GM19351 (cell line): ENCODE data around the gene ARHGAP26.

ENCODE experiments used
- ATAC-seq: cut with Tn5 transposase; IDR thresholded peaks from one replicate; pipeline ENCODE4 v1.9.1; 2021; ENCODE audit warnings: mild to moderate bottlenecking, moderate library complexity; ENCODE audit not compliant: unreplicated experiment

The ARHGAP26 gene

GRCh38 chr5:142749321-142749720 lies 20.9 kb upstream of the ARHGAP26 start:
- no peak for ATAC-seq

DNA sequence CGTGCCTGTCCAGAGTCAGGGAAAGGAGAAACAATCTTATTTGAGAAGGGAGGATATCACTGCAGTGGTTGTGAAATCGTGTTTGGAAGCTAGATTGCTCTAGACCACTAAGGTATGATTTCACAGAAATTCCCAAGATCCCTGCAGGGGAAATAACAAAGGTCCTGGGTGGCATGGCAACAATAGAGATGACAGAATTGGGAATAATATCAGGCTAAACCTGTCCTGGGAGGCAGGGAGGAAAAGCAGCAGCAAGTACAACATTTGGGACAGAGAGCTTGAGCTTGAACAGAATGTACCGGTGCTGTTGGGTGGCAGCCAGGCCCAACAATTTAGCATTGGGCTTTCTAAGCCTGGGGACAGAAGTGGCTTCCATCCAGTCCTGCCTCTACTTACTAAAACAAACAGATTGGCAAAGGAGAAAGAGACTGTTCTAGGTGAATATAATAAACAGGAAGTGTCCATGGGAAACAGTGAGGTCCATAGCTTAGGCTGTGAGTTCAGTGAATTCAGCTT lies 17.0 kb upstream of the ARHGAP26 start:
- no peak for ATAC-seq

- ATAC-seq: no peak
These were observed 16.1 kb upstream of the ARHGAP26 start for GRCh38 chr5:142754031-142754430.

DNA sequence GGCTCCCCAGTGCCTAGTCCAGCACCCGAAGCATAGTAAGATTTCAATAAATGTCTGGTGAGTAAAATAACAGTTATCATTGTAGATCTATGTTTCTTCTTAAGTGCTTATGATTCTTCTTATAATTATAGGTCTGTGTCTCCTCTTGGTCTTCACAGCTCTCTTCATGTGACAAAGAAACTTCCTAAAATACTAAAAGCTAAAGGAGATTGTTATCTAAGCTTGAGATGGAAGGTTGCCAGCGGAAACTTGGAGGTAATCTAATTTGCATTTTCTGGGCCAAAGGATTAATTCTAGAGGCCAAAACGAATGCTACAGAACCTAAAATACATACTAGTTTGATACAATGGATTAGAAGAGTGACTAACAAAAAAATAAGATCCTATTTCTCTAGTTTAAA lies 13.6 kb upstream of the ARHGAP26 start:
- no peak for ATAC-seq

- ATAC-seq: no peak
These were observed 12.6 kb upstream of the ARHGAP26 start for GRCh38 chr5:142757564-142757963.

DNA sequence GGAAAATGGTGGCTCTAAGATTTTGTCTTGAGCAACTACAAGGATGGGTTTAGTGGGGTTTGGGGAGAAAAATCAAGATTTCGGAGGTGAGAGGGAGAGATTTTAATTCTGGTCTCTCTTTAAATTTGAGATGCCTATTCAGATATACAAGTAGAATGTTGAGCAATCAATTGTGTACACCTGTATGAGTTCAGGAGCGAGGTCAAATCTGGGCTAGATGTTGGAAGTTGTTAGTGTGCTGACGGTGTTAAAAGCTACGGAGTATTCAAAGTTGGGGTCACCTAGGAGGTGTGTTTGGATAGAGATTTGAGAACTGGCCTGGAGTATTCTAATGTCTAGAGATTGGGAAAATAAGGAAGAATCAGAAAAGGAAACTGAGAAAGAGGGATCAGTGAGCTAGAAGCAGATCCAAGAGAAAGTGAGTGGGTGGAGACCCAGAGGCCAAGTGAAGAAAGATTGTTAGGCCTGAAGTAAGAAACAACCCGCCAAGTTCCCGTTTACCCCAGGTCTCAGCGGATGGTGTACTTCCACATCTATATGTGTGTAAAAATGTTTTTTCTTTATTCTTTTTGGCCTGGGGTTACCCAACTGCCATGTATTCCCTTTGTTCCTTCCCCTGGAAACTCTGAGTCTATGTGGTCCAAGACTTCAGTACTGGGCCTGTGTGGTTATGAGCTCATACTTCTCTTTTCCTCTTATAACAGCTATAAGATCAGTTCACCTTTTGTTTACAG lies 11.9 kb upstream of the ARHGAP26 start:
- ATAC-seq: no peak

DNA sequence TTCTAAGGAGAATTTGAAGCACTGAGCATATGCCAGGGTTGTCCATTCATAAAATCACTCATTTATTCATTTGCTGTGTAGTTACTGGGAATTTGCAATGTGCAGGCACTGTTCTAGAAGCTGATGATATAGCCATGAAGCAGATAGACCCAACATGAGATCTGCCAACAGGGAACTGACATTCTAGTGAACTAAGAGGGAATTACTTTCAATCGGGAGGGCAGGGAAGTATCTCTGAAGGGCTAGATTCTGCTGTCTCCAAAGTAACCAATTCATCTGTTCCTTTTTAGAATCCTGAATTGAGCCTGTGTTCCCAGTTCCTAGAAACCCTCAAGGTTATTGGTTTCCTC lies 11.4 kb upstream of the ARHGAP26 start:
- no peak for ATAC-seq

DNA sequence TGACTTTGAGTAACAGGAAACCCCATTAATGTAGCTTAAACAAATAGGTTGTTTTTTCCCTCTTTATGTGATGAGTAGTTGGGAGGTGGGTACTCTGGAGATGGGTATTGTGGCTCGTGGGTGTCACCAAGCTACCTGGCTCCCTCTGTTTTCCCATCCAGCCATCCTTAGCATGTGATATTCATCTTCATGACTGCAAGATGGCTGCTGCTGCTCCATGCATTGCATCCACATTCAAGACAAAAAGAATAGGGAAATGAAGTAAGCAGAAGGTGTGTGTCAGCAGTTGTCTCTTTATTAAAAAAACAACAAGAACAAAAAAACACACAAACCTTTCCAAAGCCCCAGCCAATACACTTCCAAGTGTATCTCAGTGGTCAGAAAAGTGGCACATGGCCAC lies 6.5 kb upstream of the ARHGAP26 start:
- ATAC-seq: no peak

DNA sequence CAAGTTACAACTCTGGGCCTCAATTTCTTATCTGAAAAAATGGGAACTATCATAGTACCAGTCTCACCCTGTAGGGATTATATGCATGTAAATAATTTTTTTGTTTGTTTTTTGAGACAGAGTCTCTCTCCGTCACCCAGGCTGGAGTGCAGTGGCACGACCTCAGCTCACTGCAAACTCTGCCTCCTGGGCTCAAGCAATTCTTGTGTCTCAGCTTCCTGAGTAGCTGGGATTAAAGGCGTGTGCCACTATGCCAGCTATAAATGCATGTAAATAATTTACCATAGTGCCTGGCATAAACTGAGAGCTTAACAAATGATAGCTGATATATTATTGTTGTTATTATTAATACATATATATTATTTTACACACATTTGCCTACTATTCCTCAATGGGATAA lies 3.0 kb upstream of the ARHGAP26 start:
- ATAC-seq: no peak

DNA sequence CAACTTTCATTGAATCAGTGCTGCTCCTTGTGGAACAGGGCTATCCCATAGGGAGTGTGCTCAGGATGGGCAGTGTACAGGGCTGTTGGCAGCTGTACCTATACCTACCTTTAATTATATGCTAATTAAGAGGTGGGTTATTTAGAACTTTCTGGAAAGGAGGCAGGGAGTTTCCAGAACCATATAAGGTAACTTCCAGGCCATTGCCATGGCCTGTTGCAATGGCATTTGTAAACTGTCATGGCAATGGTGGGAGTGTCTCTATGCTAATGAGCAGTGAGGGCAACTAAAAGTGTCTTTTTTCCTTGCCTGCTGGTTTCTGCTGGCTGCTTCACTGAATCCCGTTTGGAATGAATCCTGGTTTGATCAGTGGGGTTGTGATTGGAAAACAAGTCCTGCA lies 2.3 kb upstream of the ARHGAP26 start:
- ATAC-seq: no peak

GRCh38 chr5:142769251-142769792 lies 855 bp upstream of the ARHGAP26 start:
- no peak for ATAC-seq

GRCh38 chr5:142770650-142771609 lies 753 bp downstream of the ARHGAP26 start:
- peak; percentile 21 for ATAC-seq

GRCh38 chr5:142771666-142772065 lies 1.5 kb downstream of the ARHGAP26 start:
- ATAC-seq: no peak

- ATAC-seq: no peak
These were observed 2.5 kb downstream of the ARHGAP26 start for GRCh38 chr5:142772446-142773293.

GRCh38 chr5:142777099-142777498 lies 6.9 kb downstream of the ARHGAP26 start:
- ATAC-seq: no peak

GRCh38 chr5:142777850-142778249 lies 7.7 kb downstream of the ARHGAP26 start:
- ATAC-seq: no peak

DNA sequence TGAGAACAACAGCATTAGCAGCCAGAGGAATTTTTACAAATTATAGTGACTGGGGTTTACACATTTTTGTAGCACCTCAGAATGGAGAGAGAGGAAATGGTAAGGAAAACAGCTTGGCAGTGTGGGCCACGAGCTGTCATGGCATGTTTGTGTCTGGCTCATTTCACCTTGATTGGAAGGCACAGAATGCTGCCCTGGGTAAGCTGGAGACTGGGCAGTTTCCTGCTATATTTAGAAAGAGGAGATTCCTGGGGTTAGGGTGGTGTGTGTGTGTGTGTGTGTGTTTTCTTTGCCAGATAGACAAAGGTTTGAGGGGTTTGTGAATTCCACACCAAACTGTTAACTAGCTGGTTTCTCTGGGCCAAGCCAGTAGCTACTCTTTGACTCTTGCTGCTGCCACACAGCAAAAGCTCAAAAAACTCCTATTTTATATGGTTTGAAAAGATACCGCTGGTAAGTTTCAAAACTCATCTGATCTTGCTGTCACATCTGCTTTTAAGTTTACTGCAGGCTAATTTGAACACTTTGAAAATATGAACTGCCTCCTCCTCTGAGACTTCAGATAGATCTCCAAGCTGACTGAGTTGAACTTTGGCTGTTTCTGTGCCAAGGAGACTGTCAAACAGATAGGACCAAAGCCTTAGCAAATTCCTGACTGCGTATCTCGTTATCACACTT lies 9.1 kb downstream of the ARHGAP26 start:
- ATAC-seq: no peak

GRCh38 chr5:142780871-142781270 lies 10.7 kb downstream of the ARHGAP26 start:
- ATAC-seq: no peak

GRCh38 chr5:142782976-142783530 lies 12.9 kb downstream of the ARHGAP26 start:
- no peak for ATAC-seq
